GM11168 (cell line): ENCODE data around the gene KIF26A.
"Not testable (repeated sequence)": the region's sequence is repeated elsewhere in the genome, so short reads cannot be mapped to it uniquely, and the experiment has no call there.

Experiments
- in situ Hi-C: fragments of 300-500 bp; cut with MboI; formaldehyde crosslinking; loops from one replicate; pipeline ENCODE4 v1.12.0; 2022; ENCODE audit warnings: low sequenced_read_pairs; ENCODE audit not compliant: unreplicated experiment

Gene KIF26A

DNA sequence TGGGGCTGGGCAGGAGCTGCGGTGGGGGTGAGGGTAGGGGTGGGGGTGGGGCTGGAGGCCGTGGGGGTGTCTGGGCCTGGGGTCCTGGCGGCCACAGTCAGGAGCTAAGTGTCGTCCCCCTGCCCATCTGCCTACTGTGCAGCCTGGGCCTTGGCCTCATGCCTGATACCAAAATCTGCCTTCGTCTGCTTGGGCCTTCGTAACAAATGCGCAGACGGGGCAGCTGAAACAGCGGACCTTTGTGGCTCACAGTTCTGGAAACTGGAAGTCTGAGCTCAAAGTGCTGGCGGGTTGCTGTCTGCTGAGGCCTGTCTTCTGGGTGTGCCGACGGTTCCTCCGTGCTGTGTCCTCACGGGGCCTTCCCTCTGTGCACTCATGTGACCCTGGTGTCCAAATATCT is 61.7 kb downstream of the KIF26A start:
- in situ Hi-C loops: no loop called here

- in situ Hi-C loops: no loop called here
These were observed 62.2 kb downstream of the KIF26A start for GRCh38 chr14:104200591-104200990.

GRCh38 chr14:104201063-104201462 is 62.7 kb downstream of the KIF26A start:
- in situ Hi-C loops: no loop called here

GRCh38 chr14:104201496-104201895 is 63.1 kb downstream of the KIF26A start:
- in situ Hi-C loops: no loop called here

DNA sequence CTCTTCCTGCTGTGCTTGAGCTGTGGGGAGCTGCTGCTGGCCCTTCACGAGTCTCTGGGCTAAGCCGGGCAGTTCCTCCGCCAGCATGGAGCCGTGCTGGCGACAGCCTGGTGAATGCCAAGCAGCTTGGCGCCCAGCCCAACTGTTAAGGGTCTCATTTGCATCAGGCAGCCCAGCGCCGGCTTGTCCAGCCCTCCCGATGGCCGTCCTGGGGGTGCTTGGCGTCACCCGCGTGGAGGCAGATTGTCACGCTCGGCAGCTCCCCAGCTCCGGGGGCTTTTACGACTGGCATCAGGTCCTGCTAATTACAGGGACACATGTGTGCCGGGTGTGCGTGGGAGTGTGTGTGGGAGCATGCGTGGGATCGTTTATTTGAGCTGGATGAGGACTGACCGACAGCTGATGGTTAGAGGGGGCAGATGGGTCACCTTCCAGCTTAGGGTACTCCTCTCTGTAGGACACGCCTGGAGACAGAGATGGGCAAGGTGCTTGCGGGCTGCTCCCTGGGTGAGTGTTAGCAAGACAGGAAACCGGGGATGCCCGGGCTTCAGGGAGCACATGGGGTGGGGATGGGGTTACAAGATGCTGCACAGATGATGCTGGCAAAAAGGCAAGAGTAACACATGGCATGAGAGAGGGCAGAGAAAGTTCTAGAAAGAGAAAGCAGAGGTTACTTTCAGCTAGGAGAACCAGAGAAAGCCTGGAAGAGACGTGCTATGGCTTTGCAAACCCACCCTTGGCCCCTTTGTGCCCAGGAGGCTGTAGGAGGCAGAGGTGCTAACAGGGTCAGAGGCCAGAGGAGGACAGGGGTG is 64.1 kb downstream of the KIF26A start:
- in situ Hi-C loops: no loop called here

GRCh38 chr14:104203071-104203425 is 64.7 kb downstream of the KIF26A start:
- in situ Hi-C loops: no loop called here

DNA sequence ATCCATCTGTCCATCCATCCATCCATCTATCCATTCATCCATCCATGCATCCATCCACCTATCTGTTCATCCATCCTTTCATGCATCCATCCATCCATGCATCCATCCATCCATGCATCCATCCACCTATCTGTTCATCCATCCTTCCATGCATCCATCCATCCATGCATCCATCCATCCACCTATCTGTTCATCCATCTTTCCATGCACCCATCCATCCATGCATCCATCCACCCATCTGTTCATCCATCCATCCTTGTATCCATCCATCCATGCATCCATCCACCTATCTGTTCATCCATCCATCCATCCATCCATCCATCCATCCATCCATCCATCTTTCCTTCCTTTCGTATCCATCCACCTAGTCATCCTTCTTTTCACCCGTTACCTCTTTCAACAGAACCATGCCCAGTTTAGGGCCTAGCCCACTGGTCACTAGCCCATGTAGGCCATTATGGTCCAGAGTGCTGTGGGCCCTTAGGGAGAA is 66.3 kb downstream of the KIF26A start:
- in situ Hi-C loops: no loop called here

DNA sequence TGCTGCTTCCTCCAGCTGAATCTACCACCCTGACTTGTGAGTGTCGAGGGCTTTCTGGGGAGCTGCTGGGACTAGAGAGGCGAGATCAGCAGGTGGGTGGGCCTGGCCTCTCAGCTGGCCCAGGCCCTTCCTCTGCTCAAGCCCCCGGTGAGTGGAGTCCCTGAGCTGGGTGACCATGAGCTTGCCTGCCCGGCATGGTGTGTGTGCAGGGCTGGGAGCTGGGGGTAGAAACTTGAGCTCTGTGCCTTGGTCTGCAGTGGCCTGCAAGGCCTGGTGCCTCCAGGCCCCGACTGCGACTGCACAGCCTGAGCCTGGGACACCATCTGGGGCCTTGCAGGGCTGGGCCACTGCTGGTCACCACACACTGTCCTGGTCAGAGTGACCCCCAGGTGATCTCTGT is 67.4 kb downstream of the KIF26A start:
- in situ Hi-C loops: no loop called here

DNA sequence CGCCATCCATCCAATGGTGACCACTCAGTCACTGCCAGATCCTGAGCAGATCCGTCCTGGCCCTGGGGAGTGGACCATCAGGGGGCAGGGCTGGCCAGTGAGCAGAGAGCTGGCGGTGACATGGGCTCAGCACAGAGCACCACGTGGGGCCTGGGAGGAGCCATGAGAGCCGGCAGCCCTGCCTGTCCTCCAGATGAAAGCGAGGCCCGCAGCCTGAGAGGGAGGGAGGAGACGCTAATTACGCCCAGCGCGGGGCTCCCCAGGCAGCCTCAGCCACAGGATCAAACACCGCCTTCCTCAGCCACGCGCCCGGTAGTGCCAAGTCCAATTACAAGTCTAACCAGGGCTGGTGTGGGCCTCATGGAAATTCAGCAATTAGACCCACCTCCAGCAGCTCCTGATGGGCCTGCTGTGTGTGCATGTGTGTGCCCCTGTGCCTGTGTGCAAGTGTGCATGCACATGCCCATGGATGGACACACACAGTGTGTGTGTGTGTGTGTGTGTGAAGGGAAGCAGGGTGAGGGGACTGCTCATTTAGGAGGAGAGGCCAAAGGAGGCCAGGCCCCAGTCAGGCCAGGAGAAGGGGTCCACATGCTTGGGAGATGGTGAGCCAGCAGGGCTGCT is 68.0 kb downstream of the KIF26A start:
- in situ Hi-C loops: no loop called here

GRCh38 chr14:104207142-104208014 is 69.0 kb downstream of the KIF26A start:
- in situ Hi-C loops: no loop called here

DNA sequence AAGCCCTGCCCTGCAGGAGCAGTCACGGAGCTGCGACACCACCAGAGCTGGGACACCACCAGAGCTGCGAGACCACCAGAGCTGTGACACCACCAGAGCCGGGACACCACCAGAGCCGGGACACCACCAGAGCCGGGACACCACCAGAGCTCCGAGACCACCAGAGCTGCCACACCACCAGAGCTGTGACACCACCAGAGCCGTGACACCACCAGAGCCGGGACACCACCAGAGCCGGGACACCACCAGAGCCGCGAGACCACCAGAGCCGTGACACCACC is 69.6 kb downstream of the KIF26A start:
- in situ Hi-C loops: not testable (repeated sequence)

GRCh38 chr14:104208331-104208730 is 69.9 kb downstream of the KIF26A start:
- in situ Hi-C loops: not testable (repeated sequence)

DNA sequence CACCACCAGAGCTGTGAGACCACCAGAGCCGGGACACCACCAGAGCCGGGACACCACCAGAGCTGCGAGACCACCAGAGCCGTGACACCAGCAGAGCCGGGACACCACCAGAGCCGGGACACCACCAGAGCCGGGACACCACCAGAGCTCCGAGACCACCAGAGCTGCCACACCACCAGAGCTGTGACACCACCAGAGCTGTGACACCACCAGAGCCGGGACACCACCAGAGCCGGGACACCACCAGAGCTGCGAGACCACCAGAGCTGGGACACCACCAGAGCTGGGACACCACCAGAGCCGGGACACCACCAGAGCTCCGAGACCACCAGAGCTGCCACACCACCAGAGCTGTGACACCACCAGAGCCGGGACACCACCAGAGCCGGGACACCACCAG is 70.7 kb downstream of the KIF26A start:
- in situ Hi-C loops: not testable (repeated sequence)

- in situ Hi-C loops: no loop called here
These were observed 71.8 kb downstream of the KIF26A start for GRCh38 chr14:104209985-104210816.

DNA sequence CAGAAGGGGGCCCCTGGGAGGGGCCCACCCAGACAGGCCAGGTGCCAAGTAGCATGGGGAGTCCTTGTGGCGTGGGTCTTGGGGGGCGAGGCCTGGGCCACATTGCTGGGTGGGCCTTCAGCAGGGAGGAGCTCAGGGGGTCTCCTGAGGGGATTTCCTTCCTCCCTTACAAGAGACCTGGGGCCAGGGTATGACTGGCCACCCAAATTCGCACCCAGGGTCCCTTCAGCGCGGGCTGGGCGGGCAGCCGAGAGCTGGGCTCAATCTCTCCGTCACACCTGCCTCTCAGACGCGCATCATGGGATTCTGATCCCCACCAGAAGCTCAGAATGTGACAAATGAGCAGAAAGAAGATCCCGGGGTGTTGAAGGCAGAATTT is 72.4 kb downstream of the KIF26A start:
- in situ Hi-C loops: no loop called here

- in situ Hi-C loops: no loop called here
These were observed 72.8 kb downstream of the KIF26A start for GRCh38 chr14:104211215-104211614.

DNA sequence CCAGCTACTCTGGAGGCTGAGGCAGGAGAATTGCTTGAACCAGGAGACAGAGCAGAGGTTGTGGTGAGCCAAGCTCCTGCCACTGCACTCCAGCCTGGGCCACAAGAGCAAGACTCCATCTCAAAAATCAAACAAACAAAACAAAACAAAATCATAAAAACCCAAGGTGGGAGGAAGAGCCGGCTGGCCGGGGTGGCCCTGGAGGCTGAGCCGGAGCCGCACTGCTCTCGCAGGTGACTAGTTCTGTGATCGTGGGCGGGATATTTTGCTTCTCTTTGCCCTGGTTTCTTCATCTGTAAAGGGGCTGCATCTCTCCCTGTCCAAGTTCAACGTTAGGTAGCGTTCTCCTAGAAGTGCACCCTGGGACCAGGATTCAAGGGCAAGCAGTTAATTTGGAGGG is 73.4 kb downstream of the KIF26A start:
- in situ Hi-C loops: no loop called here

GRCh38 chr14:104212206-104213095 is 74.1 kb downstream of the KIF26A start:
- in situ Hi-C loops: no loop called here

GRCh38 chr14:104213301-104214034 is 75.1 kb downstream of the KIF26A start:
- in situ Hi-C loops: no loop called here
